Fibroblast of peridontal ligament (primary cell): ENCODE measurements around the gene TMEM91.

Source experiments
- DNase-seq: peaks from one replicate; pipeline ENCODE4 v3.0.0-alpha.2; 2010; ENCODE audit errors: extremely low read depth

TMEM91 gene

DNA sequence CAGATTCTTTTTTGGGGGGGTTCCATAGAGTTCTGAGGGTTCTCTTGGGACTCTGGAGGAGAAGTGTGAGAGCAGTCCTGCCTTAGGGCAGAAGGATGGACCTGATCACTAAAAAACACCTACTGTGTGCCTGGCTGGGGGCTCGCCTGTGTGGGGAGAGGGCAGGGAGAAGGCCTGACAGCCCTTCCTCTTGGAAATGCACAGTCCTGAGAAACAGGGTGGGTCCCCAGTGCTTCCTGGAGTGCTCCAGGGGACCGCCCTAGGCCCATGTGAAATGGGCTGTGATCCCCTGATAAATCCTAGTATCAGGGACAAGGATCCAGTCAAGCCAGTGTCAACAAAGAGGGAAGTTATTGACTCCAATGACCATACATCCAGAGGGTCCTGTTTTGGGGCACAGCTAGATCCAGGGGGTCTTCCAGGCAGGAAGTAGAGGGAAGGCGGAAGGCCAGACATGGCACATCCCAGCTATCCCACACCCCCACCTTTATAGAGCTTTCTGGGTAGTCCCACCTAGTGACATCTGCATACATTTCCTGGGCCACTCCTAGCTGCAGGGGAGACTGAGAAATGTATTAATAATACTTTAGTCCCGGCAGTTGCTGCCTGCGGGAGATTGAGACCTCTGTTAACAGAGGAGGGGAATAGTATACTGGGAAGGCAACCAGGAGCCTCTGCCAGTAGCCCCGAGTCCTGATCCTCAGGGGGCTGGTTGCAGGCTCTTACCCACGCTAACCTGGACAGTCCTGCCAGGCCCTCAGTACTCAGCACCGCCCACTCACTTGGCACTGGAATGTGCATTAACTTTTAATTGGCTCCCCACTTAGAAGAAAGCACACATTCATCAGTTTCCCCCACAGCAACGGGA, 35.0 kb downstream of the TMEM91 start:
- no peak for DNase-seq

DNA sequence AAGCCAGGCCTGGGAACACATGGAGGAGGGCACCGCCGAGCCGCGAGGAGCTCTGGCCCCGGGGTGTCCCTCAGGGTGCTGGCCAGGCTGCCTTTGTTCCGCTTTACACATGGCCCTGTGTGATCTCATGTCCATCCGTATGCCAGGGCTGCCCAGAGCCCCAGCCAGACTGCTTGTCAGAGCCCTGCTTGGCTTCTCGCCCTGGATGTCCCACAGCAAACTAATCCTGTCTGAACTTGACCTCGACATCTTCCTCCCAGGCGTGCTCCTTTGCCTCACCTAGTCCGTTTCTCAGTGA, 35.6 kb downstream of the TMEM91 start:
- DNase-seq, result no peak

DNA sequence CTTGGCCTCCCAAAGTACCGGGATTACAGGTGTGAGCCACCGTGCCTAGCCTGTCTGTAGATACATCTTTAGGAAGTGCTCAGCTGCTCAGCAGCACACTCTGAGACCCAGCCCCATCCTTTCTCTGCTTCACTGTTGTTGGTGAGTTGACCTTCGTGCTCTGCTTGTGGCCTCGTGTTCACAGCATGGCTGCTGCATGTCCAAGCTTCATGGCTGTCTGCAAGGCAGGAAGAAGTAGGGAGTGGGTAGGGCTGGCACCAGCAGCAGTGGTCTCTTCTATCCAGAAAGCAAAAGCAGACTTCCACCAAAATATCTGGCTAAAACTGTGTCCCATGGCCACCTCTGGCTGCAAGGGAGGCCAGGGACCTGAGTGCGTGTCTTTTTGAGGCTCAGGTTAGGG, 36.6 kb downstream of the TMEM91 start:
- no peak for DNase-seq

DNA sequence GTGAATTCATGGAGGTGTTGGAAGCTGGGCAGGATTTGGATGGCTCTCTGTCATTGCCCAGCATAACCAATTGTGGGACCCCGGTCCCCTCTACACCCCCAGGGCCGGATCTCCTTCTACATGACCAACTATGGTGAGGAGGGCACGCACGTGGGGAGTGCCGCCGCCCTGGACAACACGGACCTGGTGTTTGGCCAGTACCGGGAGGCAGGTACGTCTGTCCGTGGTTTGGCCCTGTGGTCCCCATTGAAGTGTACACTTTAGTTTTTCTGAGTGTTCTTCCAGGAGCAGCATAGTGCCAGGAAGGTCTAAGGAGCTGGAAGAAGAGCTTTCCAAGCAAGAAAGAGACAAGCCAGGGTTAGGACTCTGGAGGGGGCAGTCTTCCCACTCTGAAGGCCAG, 37.6 kb downstream of the TMEM91 start:
- no peak for DNase-seq

DNA sequence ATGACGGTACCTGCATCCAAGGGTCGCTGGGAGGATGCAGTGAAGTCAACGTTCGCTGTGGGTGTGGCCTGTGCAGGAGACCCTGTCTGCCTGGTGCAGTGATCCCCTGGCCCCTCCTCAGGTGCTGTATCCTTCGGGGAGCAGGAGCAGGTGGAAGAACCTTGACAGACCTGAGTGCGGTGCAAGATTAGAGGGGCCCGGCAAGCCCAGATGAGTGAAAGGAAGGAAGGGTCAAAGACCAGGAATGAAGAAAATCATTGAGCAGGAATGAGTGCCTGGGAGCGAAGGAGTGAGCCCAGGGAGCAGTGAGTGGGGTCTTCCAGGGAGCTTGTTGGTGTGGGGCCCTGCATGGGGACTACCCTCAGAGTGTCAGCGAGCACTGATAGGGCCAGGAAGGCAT, 38.1 kb downstream of the TMEM91 start:
- no peak for DNase-seq

DNA sequence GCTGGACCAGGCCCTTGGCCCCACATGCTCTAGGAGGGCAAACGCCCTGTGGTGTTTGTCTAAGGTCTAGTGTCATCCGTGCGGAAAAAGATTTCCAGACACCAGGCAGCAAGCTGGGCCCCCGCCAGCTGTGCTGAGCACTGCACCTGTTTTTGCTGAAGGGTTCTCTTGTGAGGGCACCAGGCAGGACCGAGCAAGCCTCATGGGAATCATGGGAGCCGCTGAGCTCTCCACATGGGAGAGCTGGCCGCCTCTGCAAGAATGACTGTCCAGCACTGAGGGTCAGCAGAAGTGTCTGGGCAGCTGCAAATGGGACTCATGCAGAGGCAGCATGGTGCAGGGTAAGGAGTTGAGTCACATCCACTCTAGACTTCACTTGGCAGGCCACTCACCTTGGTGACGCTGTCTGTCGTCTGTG, 38.8 kb downstream of the TMEM91 start:
- DNase-seq, result no peak

DNA sequence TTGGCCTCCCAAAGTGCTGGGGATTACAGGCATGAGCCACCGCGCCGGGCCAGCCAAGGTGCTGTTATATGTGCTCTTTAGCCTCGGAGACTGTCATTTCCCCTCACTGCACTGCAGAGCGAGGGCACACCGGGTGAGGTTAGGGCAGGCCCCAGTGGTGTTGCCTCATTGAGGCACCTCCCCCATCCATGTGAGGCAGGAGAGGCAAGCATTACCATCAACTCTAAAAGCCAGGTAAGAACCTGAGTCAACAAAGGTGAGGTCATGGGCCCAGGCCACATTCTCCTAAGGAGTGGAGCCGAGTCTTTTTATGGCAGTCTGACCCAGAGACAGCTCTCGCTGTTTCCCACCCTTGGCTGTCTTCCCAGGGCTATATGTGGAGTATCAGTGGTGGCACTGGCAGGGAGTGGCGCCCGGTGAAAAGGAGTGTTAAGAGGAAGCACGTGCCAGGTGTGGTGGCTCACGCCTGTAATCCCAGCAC, 39.9 kb downstream of the TMEM91 start:
- DNase-seq, result no peak

DNA sequence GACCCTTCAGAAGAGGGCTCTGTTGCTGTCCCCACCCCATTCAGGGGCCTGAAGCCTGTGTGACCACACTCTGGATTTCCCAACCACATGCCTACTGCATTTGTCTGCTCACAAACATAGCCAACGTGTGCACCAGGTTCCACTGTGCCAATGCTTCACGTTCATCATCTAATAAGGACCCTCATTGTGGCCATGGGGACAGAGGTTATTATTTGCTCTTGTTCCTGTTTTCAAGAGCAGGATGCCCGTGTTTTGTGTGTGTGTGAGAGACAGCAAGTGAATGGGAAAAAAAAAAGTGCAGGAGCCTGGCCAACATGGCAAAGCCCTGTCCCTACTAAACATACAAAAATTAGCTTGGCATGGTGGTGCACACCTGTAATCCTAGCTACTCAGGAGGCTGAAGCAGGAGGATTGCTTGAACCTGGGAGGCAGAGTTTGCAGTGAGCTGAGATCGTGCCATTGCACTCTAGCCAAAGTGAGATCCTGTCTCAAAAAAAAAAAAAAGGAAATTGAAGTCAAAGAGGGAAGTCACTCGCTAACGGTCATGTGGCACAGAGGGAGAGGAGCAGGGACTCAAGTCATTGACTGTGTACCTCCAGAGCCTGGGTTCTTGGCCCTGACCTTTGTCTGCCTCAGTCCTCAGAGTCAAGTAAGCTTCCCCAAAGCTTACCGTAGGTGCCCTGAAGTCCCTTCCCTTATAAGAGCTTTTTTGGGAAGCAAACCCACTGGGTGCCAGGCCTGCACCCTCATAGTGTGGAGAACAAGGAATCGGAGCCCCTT, 44.0 kb downstream of the TMEM91 start:
- no peak for DNase-seq

DNA sequence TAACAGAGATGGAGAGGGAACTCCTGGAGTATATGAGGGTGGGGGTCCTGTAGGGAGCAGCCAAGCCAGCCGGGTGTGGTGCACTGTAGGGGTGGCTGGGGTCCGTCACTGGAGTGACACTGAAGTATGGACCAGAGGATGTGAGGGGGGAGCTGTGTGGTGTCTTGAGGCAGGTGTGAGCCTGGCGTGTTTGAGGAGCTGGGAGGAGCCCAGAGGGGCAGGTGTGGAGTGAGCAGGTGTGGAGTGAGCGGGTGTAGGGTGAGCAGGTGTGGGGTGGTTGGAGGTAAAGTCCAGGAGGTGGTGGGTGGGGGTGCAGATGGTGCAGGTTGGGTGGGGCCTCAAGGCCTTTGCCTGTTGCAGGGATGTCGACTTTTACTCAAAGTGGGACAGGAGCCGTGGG, 45.0 kb downstream of the TMEM91 start:
- DNase-seq, result no peak

DNA sequence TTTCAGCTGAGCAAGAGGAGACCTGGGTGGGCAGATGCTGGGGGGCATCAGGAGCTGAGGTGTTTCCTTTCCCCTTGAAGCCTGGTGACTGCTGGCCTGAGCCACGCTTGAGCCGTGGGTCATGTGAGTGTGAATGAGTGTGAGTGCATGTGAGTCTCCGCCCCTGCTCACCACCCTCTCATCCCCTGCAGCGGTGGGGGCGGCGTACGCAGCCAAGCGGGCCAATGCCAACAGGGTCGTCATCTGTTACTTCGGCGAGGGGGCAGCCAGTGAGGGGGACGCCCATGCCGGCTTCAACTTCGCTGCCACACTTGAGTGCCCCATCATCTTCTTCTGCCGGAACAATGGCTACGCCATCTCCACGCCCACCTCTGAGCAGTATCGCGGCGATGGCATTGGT, 45.6 kb downstream of the TMEM91 start:
- no peak for DNase-seq

DNA sequence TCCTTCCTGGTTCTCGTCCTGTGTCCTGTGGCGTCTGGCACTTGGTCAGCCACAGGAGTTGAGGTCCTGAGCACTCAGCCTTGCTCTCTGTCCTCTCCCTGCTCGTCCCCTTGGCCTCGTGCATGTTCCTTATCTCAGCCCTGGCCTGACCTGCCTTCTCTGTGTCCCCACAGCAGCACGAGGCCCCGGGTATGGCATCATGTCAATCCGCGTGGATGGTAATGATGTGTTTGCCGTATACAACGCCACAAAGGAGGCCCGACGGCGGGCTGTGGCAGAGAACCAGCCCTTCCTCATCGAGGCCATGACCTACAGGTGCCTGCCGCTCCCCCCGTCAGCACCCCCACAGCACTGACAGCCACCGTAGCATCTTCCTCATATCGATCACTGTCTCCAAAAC, 46.1 kb downstream of the TMEM91 start:
- no peak for DNase-seq

DNA sequence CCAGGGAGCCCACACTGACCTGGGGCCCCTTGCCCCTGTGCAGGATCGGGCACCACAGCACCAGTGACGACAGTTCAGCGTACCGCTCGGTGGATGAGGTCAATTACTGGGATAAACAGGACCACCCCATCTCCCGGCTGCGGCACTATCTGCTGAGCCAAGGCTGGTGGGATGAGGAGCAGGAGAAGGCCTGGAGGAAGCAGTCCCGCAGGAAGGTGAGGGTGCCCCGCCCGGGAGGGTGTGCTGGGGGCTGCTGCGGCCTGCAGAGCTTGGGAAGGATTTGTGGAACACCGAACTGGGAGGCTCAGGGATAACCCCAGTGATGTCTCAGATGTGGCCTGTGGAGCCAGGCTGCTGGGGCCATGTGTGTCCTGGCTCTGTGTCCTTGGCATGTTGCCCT, 46.6 kb downstream of the TMEM91 start:
- DNase-seq, result no peak

DNA sequence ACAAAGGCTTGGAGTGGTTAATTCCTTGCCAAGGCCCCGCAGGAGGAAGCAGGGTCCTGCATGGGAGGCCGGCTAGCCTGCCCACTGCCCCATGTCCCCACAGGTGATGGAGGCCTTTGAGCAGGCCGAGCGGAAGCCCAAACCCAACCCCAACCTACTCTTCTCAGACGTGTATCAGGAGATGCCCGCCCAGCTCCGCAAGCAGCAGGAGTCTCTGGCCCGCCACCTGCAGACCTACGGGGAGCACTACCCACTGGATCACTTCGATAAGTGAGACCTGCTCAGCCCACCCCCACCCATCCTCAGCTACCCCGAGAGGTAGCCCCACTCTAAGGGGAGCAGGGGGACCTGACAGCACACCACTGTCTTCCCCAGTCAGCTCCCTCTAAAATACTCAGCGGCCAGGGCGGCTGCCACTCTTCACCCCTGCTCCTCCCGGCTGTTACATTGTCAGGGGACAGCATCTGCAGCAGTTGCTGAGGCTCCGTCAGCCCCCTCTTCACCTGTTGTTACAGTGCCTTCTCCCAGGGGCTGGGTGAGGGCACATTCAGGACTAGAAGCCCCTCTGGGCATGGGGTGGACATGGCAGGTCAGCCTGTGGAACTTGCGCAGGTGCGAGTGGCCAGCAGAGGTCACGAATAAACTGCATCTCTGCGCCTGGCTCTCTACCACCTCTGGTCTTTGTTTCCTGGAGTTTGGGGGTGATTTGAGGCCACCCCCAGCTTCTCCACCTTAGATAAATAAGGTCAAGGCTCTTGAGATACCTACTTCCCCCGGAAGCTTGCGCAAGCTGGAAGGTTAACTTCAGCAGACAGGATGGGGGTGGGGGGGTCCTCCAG, 48.2 kb downstream of the TMEM91 start:
- DNase-seq, result no peak

DNA sequence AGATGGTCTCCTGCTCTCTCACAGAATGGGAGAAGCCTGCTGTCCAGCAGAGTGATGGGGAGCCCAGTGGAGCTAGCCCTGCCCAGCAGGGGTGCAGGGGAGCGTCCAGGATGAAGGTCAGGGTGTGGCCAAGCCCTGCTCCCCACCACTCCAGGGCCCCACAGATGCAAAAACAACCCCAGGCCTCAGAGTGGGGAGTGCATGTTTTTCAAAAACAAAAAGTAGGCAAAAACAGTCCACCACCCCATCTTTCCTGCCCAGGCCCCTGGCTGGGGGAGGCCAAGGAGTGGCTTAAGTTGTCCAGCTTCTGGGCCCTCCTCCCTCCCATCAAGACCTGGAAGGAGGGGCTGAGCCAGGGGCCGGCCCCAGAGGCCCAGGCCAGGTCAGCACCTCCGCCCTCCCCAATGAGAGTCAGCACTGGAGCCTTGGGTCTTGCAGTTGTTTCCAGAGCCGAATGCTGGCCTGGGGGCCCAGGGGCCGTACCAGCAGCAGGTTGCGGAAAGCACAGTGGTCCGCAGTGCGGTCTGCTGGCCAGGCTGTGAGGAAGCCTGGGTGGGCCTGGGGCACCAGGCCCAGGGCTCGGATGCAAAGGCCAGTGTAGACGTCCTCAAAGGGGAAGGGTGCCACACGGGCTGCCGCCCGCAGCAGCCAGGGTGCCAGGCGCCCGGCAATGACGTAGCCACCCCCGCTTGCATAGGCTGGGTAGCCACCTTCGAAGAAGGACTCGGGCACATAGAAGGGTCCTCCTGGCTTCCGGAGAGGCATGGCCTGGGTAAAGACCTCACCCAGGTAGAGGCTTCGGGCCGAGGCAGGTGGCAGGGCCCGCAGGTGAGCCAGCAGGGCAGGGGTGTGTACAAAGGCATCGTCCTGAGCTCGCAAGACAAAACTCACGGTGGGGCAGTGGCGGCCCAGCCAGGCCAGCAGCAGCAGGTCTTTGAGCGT, 49.1 kb downstream of the TMEM91 start:
- no peak for DNase-seq

DNA sequence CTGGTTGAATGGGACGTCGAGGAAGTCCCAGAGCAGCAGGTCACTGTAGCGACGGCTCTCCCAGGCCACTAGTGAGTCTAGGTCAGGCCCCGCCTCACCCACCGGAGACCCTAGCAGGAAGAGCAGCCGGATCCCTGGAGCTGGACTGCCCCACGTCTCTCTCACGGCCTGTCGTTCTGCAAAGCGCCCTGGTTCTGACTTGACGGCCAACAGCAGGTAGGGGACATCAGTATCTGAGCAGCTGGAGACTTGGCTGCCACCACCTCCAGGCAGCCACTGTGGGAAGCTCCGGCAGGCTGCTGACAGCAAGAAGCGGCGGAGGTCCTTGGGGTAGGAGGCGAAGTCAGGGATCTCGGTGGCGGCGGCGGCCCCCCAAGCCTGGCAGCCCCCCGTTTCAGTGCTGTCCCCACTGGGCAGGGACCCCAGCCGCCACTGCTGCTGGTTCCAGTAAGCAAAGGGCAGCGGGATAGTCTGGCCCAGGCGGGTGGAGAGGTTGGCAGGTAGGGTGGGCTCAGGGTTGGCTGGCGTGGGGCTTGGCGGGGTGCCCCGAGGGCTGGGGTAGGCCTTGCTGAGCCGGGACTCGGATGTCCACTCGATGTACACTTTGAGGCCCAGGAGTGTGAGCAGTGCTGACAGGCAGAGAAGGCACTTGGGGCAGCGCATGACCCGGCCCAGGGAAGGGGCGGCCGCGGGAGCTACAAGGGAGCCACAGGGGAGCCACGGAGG, 49.9 kb downstream of the TMEM91 start:
- no peak for DNase-seq

DNA sequence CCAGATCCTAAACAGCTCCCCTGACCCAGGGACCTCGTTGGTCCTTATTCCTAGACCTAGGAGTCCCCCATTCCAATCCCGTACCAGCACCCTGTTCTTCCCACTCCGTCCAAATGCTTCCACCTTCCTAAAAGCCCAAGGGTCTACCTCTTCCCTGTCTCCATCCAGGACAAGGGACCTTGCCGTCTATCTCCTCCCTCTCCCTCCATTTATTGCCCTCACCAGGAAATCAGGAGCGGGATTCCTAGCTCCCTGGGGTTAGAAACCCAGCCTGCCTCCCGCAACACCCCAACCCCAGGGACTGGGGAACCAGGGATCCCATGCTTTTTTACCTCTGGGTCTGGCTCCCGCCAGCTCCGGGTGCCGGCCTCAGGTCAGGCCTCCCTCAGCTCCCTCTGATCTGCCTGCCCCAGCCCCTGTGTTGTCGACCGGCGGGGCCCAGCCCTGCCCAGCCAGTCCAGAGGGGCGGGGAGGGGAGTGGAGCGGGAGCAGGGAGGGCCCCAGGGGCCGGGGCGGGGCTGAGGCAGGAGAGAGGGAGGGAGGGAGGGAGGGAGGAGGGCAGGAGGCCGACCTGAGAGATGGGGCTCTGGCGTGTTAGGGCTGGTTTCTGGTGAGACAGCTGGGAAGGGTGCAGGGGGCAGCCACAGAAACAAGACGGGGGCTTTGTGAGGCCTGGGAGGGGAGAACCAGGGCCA, 50.8 kb downstream of the TMEM91 start, which contains the start of gene B3GNT8:
B3GNT8 (minus strand) TSS at position 423 of the 695 bp plus-strand sequence. CDS start 596 bp downstream, outside the sequence.
- DNase-seq, result peak; percentile 49

DNA sequence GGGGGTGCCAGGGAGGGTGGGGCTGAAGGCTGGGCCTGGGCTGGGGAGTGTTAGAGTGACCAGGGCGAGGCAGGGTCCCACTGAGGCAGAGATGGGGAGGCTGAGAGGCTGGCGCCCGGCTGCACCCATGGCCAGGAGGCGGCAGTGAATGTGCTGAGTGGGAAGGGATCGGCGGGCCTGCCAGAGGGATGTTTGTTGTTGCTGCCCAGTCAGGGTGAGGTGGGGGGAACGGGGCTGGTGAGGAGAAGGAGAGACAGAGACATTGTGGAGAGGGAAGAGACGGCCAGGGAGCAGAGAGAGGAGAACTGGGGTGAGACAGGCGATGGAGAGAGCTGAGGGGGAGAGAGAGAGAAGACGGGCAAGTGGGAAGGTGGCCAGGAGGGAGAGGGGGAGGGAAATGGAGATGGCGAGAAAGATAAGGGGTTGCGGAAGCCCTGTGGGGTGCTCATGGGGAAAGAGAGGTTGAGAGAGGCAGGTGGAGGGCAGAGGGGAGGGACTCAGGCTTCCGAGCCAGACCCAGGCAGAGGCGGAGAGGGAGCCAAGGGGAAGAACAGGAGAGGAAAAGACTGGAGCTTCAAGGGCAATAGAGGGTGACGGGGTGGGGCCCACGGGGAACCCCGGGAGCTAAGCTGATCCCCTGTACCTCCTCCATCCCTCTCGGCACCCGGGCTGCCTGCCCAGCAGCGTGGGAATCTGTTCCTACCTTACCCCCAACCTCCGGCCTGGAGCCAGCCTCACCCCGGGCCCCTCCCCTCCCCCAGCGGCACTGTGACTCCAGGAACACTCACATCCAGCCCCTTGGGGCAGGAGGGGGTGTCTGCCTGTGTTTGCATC, 51.5 kb downstream of the TMEM91 start:
- peak; percentile 11 for DNase-seq

DNA sequence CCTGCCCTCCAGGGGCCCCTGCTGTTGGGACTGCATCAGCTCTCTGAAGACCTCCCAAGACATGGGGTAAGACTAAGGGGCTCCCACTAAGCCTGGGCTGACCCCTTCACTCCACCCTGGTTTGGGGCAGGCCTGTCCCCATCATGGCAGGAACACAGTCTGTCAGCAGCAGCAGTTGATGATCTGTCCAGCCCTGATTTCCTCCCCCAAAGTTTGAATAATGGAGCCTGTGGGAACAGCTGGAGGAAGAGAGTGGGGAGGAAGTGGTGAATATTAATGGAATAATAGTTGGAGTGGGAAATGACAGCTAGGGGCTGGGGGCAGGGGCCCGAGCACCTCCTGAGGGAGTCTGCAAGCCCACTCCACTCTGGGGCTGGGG, 52.1 kb downstream of the TMEM91 start:
- DNase-seq, result no peak

DNA sequence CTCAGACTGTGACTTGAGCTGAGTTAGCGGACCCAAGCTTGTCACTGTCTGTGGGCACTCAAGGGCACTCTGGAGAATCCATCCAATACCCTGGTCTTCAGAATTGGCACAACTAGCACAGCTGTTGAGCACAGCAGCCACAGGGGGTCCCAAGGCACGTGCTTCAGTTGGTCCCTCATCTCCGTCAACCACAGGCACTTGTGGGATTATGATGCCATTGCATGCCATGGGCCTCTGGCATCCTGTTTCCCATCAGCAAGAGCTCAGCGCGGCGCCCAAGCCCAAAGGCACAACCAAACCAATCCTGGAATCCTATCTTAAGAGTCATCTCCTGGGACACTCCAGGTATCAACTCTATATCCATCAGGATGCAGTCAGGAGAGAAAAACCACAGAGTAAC, 54.6 kb downstream of the TMEM91 start:
- no peak for DNase-seq
